B cell (primary cell): Measurements from ENCODE around the gene TALDO1.

ENCODE experiments used
- EZH2 ChIP-seq: IDR thresholded peaks from 2 replicates; pipeline ENCODE4 v1.6.1; 2012; ENCODE audit warnings: borderline replicate concordance, low read depth, mild to moderate bottlenecking, moderate library complexity, low read length; ENCODE audit not compliant: insufficient read depth, poor library complexity, severe bottlenecking
- TF ChIP-seq, protein P1 (sequence below): fragments of 200-600 bp; IDR thresholded peaks from one replicate; pipeline ENCODE4 v1.8.0; 2022; ENCODE audit warnings: antibody characterized with exemption, mild to moderate bottlenecking

DNA sequence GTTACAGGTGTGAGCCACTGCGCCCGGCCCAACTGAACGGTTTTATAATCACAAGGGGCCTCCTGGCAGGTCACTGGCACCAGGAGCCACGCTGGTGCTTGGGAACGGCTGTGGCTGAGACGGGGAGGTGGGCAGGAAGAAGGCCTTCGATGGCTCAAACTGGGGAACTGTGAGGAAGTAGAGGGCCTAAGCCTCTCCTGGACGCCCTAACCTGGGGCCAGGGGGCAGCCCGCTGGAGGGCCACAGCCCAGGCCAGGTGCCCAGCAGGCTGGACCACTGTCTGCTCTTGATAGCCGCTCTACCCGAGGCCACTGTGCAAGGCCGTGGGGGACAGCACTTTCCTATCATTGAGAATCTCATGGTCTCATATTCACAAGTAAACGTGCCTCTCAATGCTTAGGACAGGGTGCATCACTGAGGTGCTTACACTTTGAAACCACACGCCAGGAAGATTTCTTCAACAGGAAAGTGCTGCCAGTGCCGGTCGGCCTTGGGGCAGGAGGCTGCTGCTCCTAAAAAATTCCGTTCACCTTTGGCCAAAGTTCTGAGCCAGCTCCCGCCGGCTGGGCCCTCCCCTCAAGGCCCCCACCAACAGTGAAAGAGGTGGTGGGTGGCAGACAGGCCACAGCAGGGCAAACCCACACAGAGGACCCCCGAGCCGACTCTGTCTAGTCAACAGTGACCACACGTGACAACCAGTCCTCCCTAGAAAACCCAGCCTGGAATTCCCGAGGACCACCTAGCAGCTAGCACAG, 22.8 kb downstream of the TALDO1 start:
- TF ChIP-seq, protein P1, sequence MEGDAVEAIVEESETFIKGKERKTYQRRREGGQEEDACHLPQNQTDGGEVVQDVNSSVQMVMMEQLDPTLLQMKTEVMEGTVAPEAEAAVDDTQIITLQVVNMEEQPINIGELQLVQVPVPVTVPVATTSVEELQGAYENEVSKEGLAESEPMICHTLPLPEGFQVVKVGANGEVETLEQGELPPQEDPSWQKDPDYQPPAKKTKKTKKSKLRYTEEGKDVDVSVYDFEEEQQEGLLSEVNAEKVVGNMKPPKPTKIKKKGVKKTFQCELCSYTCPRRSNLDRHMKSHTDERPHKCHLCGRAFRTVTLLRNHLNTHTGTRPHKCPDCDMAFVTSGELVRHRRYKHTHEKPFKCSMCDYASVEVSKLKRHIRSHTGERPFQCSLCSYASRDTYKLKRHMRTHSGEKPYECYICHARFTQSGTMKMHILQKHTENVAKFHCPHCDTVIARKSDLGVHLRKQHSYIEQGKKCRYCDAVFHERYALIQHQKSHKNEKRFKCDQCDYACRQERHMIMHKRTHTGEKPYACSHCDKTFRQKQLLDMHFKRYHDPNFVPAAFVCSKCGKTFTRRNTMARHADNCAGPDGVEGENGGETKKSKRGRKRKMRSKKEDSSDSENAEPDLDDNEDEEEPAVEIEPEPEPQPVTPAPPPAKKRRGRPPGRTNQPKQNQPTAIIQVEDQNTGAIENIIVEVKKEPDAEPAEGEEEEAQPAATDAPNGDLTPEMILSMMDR, result no peak
- TF ChIP-seq EZH2, result no peak
